GM19193 (cell line): ENCODE results near the gene ASTL.

Experiments
- POLR2A ChIP-seq: IDR thresholded peaks from 4 replicates; pipeline ENCODE4 v1.6.1; 2011; ENCODE audit not compliant: insufficient read depth, insufficient read length; ENCODE audit errors: extremely low read depth

Gene ASTL

DNA sequence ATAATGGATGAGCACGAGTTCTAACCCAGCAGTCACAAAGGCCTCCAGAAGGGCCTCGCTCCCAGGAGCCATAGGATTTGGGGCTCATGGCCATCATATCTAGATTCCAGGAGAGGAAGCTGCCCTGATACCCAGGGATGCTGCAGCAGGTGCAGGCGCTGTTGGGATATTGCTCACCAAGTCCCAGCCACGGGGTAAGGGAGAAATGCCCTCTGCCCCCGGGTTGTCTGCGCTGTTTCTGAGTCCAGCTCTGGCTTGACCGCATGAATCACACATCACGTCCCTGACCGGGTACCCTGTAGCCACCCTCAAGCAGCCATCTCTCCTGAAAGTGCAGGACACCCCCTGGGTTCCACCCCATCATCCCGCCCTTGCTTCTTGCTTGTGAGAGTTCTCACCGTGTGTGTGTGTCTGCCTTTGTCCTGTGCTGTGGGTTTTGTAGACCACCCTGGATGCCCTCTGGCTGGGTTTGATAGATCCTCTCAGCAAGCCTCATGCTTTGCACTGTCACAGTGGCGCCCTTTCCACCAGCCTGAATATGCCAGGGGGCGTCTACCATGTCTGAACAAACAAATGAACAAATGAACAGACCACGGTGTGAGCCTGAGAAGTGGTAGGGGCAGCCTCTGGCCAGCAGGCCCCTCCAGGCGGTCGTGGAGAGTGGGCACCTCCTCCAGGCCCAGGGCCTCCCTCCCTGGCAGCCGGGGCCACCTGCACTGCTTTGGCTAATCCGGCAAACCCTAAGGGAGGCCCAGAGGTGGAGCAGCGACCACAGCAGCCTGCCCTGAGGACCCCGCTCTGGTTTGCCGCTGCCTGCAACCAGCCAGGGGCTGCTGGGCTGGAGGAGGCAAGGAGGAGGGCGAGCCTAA lies 54.1 kb downstream of the ASTL start:
- TF ChIP-seq POLR2A: no peak

DNA sequence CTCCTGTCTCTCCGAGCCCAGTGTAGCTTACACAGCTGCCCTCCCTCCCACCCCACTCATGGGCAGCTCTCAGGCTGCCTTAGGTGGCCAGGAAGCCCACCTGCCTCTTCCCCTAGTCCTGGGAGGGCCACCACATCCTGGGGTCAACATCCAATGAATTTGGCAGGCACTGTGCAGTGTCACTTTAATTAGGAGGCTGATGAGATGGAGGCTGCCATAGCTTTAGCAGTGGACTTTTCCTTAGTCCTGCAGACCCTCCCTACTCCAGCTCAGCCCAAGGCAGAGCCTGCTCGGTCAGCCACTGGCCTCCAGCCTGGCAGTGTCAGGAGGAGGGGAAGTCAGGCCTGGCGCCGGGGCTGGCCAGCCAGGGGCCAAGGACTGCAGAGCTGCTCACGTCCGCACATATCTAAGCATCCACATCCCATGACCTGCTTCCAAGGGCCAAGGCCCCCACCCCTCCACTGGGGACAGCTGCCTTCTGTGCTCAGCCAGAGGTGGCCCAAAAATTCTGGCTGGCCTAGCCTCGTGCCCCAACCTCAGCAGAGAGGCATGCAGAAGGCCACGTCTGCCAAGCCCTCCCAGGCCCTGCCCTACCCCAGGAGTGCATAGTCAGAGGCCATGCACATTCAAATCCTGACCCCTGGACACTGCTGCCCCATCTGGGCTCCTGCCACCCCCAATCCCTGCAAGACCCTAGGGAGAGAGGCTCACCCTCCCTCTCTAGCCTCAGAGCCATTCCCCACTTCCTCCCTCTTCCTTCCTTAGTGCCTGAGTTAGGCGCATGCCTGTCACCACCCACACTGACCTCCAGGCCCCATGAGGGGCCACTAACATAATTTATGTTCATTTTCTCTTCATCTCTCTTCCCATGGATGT lies 55.0 kb downstream of the ASTL start:
- TF ChIP-seq POLR2A: no peak

DNA sequence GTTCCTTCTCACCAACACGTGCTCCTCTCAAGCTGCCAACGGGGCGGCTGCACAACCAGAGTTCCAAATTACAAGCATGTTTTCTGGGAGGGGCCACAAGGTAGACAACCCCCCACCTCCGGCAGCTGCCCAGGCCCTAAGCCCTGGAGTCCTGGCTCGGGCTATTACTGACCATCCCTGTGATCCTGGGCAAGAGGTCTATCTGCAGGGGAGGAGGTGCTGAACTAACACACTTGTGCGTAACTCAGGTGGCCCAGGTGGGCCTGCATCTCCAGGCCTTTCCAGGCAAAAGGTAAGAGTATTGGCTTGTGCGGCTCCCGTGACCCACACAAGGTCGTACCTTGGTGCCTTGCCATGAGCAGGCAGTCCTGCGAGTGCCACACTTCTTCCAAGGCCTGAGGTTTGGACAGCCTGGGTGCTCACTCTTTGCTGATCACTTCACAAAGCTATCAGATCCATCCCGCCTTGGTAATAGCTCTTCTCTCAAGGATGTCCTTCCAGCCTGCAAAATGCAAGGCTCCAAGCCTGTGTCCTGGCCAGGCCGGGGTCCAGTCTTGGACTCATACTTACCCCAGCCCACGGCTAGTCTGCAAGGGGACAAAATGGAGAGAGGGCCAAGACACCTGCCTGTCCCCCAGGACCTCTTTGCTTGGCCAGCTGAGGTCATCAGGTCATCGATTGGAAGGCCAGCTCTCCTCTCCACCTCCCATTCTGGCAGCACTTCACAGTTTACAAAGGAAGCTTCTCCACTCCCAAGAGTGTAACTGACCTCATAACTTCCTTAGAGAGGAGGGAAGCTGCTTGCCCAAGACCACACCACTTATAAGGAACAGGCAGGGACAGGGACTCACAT lies 55.9 kb downstream of the ASTL start:
- no peak for TF ChIP-seq POLR2A

DNA sequence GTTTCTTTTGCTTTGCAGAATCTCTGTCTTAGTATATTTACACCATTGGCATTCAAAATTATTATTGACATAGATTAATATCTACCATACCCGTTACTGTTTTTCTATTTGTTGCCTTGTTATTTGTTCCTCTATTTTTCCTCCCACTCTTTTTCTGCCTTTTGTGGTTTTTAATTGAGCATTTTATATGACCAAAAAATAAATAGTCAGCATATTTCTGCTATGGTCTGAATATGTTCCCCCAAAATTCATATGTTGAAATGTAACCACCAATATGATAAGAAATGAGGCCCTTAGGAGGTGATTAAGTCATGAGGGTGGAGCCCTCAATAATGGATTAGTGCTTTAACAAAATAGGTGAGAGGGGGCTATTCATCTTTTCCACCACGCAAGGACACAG lies 57.3 kb downstream of the ASTL start:
- no peak for TF ChIP-seq POLR2A

DNA sequence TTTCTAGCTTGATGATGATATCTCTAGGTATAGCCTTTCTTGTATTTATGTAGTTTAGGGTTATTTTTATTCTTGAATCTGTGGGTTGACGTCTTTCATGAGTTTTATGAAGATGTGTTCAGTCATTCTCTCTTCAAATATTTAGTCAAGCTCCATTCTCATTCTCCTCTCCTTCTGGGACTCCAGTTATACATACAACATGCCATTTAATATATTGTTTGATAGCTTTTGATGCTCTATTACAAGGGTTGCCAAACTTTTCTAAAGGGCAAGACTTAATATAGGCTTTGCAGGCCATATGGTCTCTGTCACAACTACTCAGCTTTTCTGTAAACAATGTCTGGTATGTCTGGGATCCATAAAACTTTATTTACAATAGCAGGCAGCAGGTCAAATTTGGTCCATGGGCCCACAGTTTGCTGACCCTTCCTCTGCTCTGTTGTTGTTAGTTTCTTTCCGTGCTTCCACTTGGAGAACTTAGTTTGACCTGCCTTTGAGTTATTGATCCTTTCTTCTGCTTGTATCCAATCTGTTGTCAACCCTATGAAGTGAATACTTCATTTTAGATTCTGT lies 63.0 kb downstream of the ASTL start:
- TF ChIP-seq POLR2A: no peak

DNA sequence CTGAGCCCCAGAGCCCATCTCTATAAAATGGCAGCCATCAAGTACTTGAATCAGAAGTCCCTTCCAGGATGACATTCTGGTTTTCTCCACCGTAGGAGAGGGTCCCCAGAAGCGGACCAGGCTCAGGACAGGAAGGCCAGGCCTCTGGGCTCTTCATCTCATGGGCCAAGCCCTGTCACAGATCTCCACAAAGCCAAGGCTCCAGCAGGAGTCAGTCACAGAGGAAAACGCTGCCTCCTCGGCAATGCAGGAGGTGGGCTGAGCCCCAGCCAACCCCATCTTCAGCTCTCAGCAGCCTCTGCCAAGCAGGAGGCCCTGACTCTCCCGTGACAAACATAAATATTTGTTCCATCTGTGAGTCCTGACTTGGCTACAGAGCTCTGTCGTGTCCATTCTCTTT lies 64.1 kb downstream of the ASTL start:
- TF ChIP-seq POLR2A: no peak

DNA sequence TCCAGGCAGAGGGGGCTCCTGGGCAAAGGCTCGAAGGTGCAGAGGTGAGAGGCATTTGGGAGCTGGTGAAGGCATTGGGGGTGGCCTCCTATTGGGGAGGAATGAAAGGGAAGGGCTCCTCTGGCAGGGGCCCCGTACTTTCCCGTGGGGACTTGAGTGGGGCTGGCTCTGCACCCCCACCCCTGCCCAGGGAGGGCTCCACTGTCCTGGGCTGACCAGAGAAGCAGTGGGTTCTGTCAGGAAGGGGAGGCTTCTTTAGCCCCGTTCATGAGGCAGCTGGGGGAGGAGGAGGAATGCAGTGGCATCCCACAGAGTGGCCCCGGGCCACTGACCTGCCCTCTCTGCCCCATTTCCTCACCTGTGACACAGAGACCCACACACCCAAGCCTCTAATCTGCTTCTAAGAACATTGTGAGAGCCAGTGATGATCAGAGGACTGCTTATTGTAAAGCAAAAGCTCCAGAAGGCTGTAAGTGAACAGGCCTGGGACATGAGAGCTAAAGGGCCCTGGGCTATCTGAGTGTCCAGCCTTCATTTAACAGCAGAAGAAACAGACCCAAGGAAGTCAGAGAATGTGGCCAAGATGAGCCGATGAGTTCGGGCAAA lies 65.0 kb downstream of the ASTL start:
- TF ChIP-seq POLR2A: no peak
